H1 (cell line): ENCODE measurements around the gene TRAP1. TPM values are rescaled to one million over a fixed set of nuclear protein-coding genes. Genes with fewer than 3 reads are reported as not detected.

ENCODE experiments used
- BACH1 ChIP-seq: IDR thresholded peaks from 2 replicates; pipeline ENCODE4 v1.6.1; 2012; ENCODE audit warnings: low read length, improper control_type of control experiment
- CEBPB ChIP-seq: IDR thresholded peaks from 2 replicates; pipeline ENCODE4 v1.6.1; 2012; ENCODE audit warnings: low read depth, low read length
- CHD7 ChIP-seq: fragments of 300-600 bp; sonication (generic); IDR thresholded peaks from 2 replicates; pipeline ENCODE4 v1.7.1; 2012; ENCODE audit warnings: low read length, moderate library complexity, mild to moderate bottlenecking, inconsistent platforms; ENCODE audit not compliant: insufficient replicate concordance
- CTBP2 ChIP-seq: IDR thresholded peaks from 2 replicates; pipeline ENCODE4 v1.7.0; 2011; ENCODE audit warnings: borderline replicate concordance, mild to moderate bottlenecking, moderate library complexity, mixed read lengths, low read length; ENCODE audit not compliant: insufficient read depth, insufficient read length
- HDAC6 ChIP-seq: IDR thresholded peaks from one replicate; pipeline ENCODE4 v1.7.1; 2012; ENCODE audit warnings: low read depth, mild to moderate bottlenecking, inconsistent platforms, low read length, moderate library complexity
- POLR2AphosphoS5 ChIP-seq: IDR thresholded peaks from 2 replicates; pipeline ENCODE4 v1.6.1; 2011; ENCODE audit warnings: low read depth, low read length
- RBBP5 ChIP-seq: IDR thresholded peaks from 2 replicates; pipeline ENCODE4 v1.7.1; 2012; ENCODE audit warnings: low read depth, mild to moderate bottlenecking, inconsistent platforms, low read length, moderate library complexity, borderline replicate concordance
- SUZ12 ChIP-seq: fragments of 200-600 bp; sonication (generic); IDR thresholded peaks from 2 replicates; pipeline ENCODE4 v1.6.1; 2012; ENCODE audit warnings: mild to moderate bottlenecking, inconsistent platforms, low read length, moderate library complexity, mixed read lengths
- TEAD4 ChIP-seq: IDR thresholded peaks from 2 replicates; pipeline ENCODE4 v1.6.1; 2012; ENCODE audit warnings: low read depth, low read length, inconsistent platforms, mixed read lengths
- polyA plus RNA-seq, 7 experiments: library from polyadenylated mRNA; depleted of rRNA in 3 of 7; stranded (reverse) in 5 of 7; unstranded in 2 of 7; fragments of >200 nt in 5 of 7; fragments of 200-250 nt in 2 of 7; gene quantifications; 1 replicate in 5 of 7; 2 replicates in 1 of 7; 4 replicates in 1 of 7; pipeline versions ENCODE4 v1.2.1 to v1.2.3, GENCODE V29; 2011 to 2013; ENCODE audit warnings: missing spikeins in 2 of 7, mixed read lengths in 2 of 7
- total RNA-seq: library from RNA; stranded (reverse); fragmentation: NEBNext Ultra II Directional; extraction: Animal tissue kit (Norgen Biotek cat#: 25700); gene quantifications from 2 replicates; pipeline ENCODE4 v1.2.1, GENCODE V29; 2021
- TF ChIP-seq, protein P1 (sequence below), 3 experiments: IDR thresholded peaks; 1 replicate in 2 of 3; 2 replicates in 1 of 3; pipeline versions ENCODE4 v1.5.1 to v1.6.1; 2011; ENCODE audit warnings: low read length in 3 of 3, mild to moderate bottlenecking in 3 of 3, inconsistent platforms in 2 of 3, low read depth in 1 of 3, moderate library complexity in 1 of 3; ENCODE audit not compliant: insufficient read depth in 1 of 3; ENCODE audit errors: control extremely low read depth in 1 of 3

Gene TRAP1
- total and polyA plus RNA-seq, 2 of the 8 experiments (the other 6 are each of a cell fraction or from before 2014, with no cell fraction given): 215 to 283 TPM

DNA sequence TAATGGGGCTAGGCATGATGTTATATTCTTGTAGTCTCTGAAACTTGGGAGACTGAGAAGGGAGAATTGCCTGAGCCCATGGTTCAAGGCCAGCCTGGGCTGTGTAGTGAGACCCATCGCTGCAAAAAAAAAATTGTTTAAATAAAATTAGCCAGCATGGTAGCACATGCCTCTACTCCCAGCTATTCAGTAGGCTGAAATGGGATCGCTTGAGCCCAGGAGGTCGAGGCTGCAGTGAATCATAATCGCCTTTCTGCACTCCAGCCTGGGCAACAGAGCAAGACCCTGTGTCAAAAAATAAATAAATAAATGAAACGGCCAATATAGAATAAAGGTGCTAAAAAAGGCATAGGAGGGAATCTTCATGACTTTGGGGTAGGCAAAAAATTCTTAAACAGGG is 92.0 kb downstream of the TRAP1 start (continued):
- TF ChIP-seq CHD7: no peak
- no peak for TF ChIP-seq CEBPB
- TF ChIP-seq TEAD4: no peak
- no peak for TF ChIP-seq RBBP5
- no peak for TF ChIP-seq BACH1
- TF ChIP-seq, protein P1, sequence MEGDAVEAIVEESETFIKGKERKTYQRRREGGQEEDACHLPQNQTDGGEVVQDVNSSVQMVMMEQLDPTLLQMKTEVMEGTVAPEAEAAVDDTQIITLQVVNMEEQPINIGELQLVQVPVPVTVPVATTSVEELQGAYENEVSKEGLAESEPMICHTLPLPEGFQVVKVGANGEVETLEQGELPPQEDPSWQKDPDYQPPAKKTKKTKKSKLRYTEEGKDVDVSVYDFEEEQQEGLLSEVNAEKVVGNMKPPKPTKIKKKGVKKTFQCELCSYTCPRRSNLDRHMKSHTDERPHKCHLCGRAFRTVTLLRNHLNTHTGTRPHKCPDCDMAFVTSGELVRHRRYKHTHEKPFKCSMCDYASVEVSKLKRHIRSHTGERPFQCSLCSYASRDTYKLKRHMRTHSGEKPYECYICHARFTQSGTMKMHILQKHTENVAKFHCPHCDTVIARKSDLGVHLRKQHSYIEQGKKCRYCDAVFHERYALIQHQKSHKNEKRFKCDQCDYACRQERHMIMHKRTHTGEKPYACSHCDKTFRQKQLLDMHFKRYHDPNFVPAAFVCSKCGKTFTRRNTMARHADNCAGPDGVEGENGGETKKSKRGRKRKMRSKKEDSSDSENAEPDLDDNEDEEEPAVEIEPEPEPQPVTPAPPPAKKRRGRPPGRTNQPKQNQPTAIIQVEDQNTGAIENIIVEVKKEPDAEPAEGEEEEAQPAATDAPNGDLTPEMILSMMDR (IDR thresholded peaks at IDR 0.05; ENCODE audit: control extremely low read depth in 1 of 3, insufficient read depth in 1 of 3, low read depth in 1 of 3, low read length in 3 of 3): no peak
- no peak for TF ChIP-seq HDAC6
- no peak for TF ChIP-seq POLR2AphosphoS5
- TF ChIP-seq CTBP2: no peak
- no peak for TF ChIP-seq SUZ12
